Measurements from ENCODE around the gene IL17RD. TPM values are rescaled to one million over a fixed set of nuclear protein-coding genes. Genes with fewer than 3 reads are reported as not detected.

The IL17RD gene
- total RNA-seq, 1 donor from 2014 or later, result 2.9 TPM

DNA sequence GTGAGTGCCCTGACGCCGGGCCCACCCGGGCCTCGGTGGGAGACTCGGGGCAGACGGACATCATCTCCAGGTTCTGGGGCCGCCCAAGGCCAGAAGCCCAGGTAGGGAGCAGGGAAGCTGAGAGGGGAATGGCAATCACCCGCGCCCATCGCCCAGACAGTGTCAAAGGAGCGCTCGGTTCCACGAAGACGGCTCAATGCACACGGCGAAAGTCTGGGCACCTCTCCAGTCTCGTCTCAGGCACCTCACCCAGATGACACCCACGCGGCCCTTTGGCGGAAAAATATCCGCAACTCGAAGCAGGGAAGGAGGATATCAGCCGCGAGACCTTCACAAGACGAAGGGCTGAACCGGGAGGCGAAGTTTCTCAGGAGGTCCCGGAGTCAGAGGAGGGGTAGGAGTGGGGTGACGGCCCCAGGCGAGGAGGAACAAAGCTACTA, 916 bp downstream of the IL17RD start:
- Mint-ChIP-seq H3K4me1 (ENCODE audit: unreplicated experiment) (peaks cover 23% of the 10 kb centered on the region), H3K27ac (ENCODE audit: unreplicated experiment) (no peak overlapping the region), H3K4me3 (ENCODE audit: unreplicated experiment) (peak overlapping the region; percentile 79)

DNA sequence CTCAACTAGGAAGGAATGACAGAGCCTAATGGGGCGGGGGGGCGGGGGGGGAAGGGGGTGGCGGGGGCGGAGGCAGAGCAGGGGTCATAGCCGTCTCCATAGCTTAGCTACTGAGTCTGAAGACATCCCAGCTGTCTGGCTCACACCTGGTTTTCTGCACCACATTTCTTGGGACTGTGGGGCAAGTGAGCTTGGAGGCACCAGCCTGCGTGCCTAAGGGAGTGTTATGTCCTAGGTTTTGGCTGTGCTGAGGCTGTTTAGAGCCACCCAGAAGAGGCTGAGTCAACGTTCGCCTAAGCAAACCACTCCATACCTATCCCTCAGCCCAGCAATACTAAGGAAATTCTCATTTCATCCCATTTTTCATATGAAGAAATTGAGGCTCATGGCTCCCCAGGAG, 1.4 kb downstream of the IL17RD start:
- Mint-ChIP-seq H3K9me3 (ENCODE audit: unreplicated experiment) (no peaks in the 10 kb centered on the region), H3K27ac (ENCODE audit: unreplicated experiment) (no peak overlapping the region), H3K36me3 (ENCODE audit: unreplicated experiment) (no peaks in the 10 kb centered on the region), H3K27me3 (ENCODE audit: unreplicated experiment) (peaks cover 48% of the 10 kb centered on the region), H3K4me1 (ENCODE audit: unreplicated experiment) (peaks cover 26% of the 10 kb centered on the region), H3K4me3 (ENCODE audit: unreplicated experiment) (peak overlapping the region; percentile 79)
- TF ChIP-seq, protein P1, sequence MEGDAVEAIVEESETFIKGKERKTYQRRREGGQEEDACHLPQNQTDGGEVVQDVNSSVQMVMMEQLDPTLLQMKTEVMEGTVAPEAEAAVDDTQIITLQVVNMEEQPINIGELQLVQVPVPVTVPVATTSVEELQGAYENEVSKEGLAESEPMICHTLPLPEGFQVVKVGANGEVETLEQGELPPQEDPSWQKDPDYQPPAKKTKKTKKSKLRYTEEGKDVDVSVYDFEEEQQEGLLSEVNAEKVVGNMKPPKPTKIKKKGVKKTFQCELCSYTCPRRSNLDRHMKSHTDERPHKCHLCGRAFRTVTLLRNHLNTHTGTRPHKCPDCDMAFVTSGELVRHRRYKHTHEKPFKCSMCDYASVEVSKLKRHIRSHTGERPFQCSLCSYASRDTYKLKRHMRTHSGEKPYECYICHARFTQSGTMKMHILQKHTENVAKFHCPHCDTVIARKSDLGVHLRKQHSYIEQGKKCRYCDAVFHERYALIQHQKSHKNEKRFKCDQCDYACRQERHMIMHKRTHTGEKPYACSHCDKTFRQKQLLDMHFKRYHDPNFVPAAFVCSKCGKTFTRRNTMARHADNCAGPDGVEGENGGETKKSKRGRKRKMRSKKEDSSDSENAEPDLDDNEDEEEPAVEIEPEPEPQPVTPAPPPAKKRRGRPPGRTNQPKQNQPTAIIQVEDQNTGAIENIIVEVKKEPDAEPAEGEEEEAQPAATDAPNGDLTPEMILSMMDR (IDR thresholded peaks at IDR 0.05), result no peak
- peak; percentile 46 for DNase-seq (ENCODE audit: extremely low spot score, unreplicated experiment)

More for the DNA sequence above, 916 bp downstream of the IL17RD start:
- no peaks in the 10 kb centered on the region for H3K9me3 Mint-ChIP-seq (ENCODE audit: unreplicated experiment)
- no peak for DNase-seq (ENCODE audit: extremely low spot score, unreplicated experiment)
- TF ChIP-seq, protein P1 (IDR thresholded peaks at IDR 0.05), result no peak
- H3K36me3 Mint-ChIP-seq (ENCODE audit: unreplicated experiment), result no peaks in the 10 kb centered on the region
- peaks cover 50% of the 10 kb centered on the region for H3K27me3 Mint-ChIP-seq (ENCODE audit: unreplicated experiment)

DNA sequence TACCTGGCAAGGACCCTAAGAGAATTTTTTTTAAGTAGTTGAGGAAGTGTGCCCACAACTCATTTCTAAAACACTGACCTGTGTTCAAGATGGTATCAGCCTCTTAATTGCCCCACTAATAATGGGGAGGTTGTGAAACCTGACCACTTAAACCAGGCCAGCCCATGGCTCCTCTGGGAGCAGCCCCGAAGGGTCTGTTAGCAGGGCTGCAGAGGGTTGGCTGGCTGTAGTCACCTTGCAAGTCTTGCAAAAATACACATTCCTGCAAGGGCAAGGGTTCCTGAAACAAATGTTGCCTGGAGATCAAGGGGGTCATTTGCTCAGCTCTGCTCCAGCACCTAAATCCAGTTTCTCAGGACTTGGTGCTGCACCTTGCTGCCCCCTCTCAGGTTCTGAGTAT, 3.2 kb downstream of the IL17RD start:
- Mint-ChIP-seq H3K4me3 (ENCODE audit: unreplicated experiment) (no peak overlapping the region), H3K9me3 (ENCODE audit: unreplicated experiment) (no peaks in the 10 kb centered on the region), H3K4me1 (ENCODE audit: unreplicated experiment) (peaks cover 26% of the 10 kb centered on the region), H3K27me3 (ENCODE audit: unreplicated experiment) (peaks cover 32% of the 10 kb centered on the region), H3K27ac (ENCODE audit: unreplicated experiment) (no peak overlapping the region), H3K36me3 (ENCODE audit: unreplicated experiment) (no peaks in the 10 kb centered on the region)
- DNase-seq (ENCODE audit: extremely low spot score, unreplicated experiment), result no peak
- TF ChIP-seq, protein P1 (IDR thresholded peaks at IDR 0.05), result no peak

DNA sequence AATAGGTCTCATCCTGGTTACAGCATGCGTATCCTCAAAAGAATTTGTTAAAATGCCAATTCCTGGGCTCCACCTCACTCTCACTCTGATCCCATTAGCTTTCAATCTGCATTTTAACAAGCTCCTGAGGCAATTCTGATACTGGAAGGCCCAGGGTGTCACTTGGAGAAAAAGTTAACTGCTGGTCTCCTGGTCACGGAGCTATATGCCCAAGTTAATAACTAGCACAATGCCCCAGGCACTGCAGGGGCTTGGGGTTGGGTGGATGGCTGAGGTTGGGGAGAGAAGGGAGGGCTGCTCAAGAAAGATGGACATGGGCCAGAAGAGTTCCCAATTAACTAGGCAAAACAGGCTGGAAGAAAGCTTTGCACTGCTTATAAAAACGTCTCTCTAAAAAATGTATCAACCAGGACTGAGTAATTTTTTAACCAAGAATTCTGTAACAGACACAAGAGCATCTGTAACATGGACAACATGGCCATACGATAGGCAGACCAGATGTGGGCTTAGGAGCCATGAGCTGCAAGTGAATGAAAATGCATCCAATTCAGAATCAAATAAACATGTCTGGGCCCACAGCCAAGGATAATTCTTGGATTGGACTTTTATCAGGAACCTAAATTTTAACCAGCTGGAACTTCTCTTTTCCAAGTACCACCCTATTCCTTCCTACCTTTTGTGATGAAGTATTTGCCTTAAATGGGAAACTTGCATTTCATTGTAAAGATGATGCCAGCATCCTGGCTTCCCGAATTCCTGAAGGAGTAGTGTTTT, 4.2 kb downstream of the IL17RD start:
- H3K27me3 Mint-ChIP-seq (ENCODE audit: unreplicated experiment), result peaks cover 24% of the 10 kb centered on the region
- DNase-seq (ENCODE audit: extremely low spot score, unreplicated experiment), result no peak
- H3K27ac Mint-ChIP-seq (ENCODE audit: unreplicated experiment), result peak overlapping the region; percentile 50
- H3K4me3 Mint-ChIP-seq (ENCODE audit: unreplicated experiment), result no peak overlapping the region
- H3K4me1 Mint-ChIP-seq (ENCODE audit: unreplicated experiment), result peaks cover 26% of the 10 kb centered on the region
- H3K36me3 Mint-ChIP-seq (ENCODE audit: unreplicated experiment), result no peaks in the 10 kb centered on the region
- H3K9me3 Mint-ChIP-seq (ENCODE audit: unreplicated experiment), result no peaks in the 10 kb centered on the region
- TF ChIP-seq, protein P1 (IDR thresholded peaks at IDR 0.05), result no peak

DNA sequence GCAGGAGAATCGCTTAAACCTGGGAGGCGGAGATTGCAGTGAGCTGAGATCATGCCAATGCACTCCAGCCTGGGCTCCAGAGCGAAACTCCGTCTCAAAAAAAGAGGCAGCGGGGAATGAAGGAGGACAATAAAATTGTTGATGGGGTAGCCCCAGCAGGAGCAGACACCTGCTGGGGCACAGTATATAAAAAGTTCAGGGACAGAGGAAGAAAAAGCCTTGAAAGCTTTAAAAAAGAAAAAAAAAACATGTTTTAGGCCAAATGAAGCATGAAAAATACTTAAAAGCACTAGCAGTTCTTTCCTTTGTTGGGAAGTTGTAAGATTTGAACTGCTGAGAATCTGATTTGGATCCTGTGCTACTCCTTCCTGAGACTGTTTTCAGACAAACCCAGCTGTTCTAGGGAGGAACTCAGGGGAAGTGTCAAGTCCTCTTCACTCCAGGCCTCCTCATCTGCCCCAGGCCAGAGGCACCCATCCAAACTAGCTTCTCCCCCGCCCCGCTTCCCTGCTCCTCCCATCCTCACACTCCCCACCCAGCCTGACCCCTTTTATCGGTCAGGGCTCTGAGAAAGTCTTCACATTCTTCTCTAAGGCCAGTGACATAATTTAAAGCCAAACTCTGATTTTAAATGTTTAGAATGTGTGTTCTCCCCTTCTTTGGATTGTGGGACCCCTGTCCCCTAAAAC, 4.9 kb downstream of the IL17RD start:
- Mint-ChIP-seq H3K9me3 (ENCODE audit: unreplicated experiment) (no peaks in the 10 kb centered on the region), H3K36me3 (ENCODE audit: unreplicated experiment) (no peaks in the 10 kb centered on the region), H3K27me3 (ENCODE audit: unreplicated experiment) (peaks cover 28% of the 10 kb centered on the region), H3K4me3 (ENCODE audit: unreplicated experiment) (peak overlapping the region; percentile 14), H3K4me1 (ENCODE audit: unreplicated experiment) (peaks cover 27% of the 10 kb centered on the region), H3K27ac (ENCODE audit: unreplicated experiment) (peak overlapping the region; percentile 50)
- DNase-seq (ENCODE audit: extremely low spot score, unreplicated experiment), result no peak
- TF ChIP-seq, protein P1 (IDR thresholded peaks at IDR 0.05), result no peak

Data from osteocyte (in vitro differentiated cells).